ENCODE data around the gene ZNF672. TPM values are rescaled to one million over a fixed set of nuclear protein-coding genes. Genes with fewer than 3 reads are reported as not detected.

The ZNF672 gene
- polyA plus RNA-seq, 3 donors: 9.2 to 18.3 (median 12.7) TPM

DNA sequence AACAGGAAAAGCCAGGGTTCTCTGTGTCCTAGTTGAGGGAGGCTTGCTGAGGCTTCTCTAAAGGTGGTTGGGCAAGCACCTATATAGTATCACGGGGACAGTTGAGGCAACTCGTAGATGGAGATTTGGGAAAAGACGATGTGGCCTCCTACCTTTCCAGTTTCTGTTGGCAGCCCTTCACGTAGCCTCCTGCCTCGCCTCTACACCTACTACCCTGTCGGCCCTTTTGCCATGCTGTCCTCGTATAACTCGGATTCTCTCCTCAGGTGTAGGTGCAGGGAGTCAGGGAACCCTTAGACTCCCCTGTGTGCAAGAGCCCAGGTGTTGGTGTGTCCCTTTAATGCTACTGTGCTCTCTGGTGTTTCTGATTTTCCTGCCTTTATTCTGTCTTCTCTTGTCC is 10.6 kb downstream of the ZNF672 start:
- H3K27ac ChIP-seq (ENCODE audit: low read depth, low read length): no peak overlapping the region
- WGBS, 3 donors: 90 to 95% (median 93%) methylated on average over 8 of the region's 8 CpGs

DNA sequence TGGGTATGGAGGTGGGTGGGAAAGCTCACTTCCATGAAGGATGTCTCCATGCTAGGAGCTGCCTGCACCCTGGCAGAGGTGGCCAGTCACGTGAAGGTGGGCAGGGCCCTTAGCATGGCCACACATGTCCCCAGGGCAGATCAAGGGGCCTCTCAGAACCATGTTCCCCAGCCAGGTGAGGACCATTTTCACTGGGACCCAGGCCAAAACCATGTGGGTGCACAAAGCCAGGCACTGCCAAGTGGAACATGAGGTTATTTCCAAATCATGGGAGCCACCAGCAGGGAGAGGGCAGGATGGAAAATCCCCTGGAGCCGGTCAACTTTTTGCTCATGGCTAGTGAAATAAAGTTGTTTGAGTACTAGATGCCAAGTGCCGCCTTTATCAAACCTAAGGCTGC is 11.1 kb downstream of the ZNF672 start:
- no peak overlapping the region for H3K27ac ChIP-seq (ENCODE audit: low read depth, low read length)
- WGBS, 3 donors: 76 to 87% (median 78%) methylated on average over 3 of the region's 3 CpGs

DNA sequence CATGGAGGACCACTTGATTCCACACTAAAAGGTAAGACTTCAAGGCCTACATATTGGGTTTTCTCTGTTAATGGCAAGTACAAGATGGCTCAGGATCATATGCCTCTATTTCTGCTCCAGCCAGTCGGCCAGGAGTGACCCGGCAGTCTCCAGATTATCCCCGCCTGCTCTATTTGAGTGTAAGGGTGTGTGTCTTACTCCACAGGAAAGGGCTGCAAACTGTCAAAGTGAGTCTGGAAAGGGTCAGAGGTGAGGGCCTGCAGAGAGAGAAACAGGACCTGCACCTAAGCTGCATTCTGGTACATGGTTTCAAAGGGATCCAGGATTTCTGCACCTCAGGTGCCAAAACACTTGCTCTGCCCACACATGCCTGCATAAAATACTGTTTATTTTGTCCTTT is 11.6 kb downstream of the ZNF672 start:
- no peak overlapping the region for H3K27ac ChIP-seq (ENCODE audit: low read depth, low read length)
- 76 to 90% (median 87%) methylated on average over 3 of the region's 3 CpGs for WGBS, 3 donors

GRCh38 chr1:248850124-248850523 is 12.1 kb downstream of the ZNF672 start:
- no peak overlapping the region for H3K27ac ChIP-seq (ENCODE audit: low read depth, low read length)
- 93 to 97% (median 94%) methylated on average over 9 of the region's 9 CpGs for WGBS, 3 donors

GRCh38 chr1:248850536-248851251 is 12.7 kb downstream of the ZNF672 start:
- WGBS, 3 donors: 74 to 89% (median 87%) methylated on average over 10 of the region's 10 CpGs
- H3K27ac ChIP-seq (ENCODE audit: low read depth, low read length): no peak overlapping the region

- 88 to 94% (median 93%) methylated on average over 2 of the region's 2 CpGs for WGBS, 3 donors
Observed at GRCh38 chr1:248851390-248851789, 13.4 kb downstream of the ZNF672 start.

GRCh38 chr1:248852481-248853405 is 14.7 kb downstream of the ZNF672 start:
- 80 to 87% (median 81%) methylated on average over 7 of the region's 7 CpGs for WGBS, 3 donors
- no peak overlapping the region for H3K27ac ChIP-seq (ENCODE audit: low read depth, low read length)

More at GRCh38 chr1:248851390-248851789, 13.4 kb downstream of the ZNF672 start:
- no peak overlapping the region for H3K27ac ChIP-seq (ENCODE audit: low read depth, low read length)

GRCh38 chr1:248853663-248854375 is 15.8 kb downstream of the ZNF672 start:
- WGBS, 3 donors: 84 to 85% (median 85%) methylated on average over 8 of the region's 8 CpGs
- H3K27ac ChIP-seq (ENCODE audit: low read depth, low read length): no peak overlapping the region

DNA sequence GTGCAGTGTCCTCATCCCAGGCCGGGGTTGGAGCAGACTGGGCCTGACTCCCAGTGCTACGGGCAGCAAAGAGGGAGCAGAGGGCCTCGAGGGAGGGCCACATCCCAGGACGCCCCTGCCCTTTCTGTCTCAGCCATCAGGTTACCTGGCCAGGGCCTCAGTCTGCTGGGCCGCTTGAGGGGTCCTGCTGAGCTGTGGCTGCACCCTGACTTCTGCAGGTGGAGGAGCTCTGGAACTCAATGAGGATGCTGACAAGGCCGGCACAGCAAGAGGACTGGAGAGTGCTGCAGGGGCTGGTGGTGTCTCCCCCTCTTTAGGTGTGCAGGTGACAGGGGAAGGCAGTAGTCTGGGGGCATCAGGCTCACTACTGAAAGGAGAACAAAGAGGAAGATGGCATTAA is 17.6 kb downstream of the ZNF672 start:
- H3K27ac ChIP-seq (ENCODE audit: low read depth, low read length): no peak overlapping the region
- 85 to 92% (median 88%) methylated on average over 6 of the region's 6 CpGs for WGBS, 3 donors

GRCh38 chr1:248856176-248856575 is 18.2 kb downstream of the ZNF672 start:
- H3K27ac ChIP-seq (ENCODE audit: low read depth, low read length): no peak overlapping the region
- 94 to 97% (median 95%) methylated on average over 1 of the region's 1 CpG for WGBS, 3 donors

GRCh38 chr1:248857201-248857600 is 19.2 kb downstream of the ZNF672 start:
- no peak overlapping the region for H3K27ac ChIP-seq (ENCODE audit: low read depth, low read length)
- WGBS, 3 donors: 85 to 91% (median 89%) methylated on average over 7 of the region's 7 CpGs

DNA sequence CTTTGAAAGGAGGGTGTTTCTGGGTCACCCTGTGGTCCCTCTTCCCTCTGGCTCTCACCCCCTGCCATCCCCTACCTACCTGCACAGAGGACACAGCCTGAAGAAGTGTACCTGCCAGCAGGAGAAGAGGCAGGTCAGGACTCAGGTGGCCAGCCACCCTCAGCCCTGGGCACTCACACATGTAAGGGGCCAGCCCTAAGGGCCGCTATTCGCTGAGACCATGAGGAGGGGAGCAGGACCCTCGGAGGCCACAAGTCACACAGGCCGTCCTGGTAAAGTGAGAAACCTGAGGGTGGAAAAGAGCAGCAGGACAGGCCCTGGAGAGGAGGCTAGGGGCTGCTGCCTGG is 19.7 kb downstream of the ZNF672 start:
- WGBS, 3 donors: 14 to 21% (median 19%) methylated on average over 4 of the region's 4 CpGs
- no peak overlapping the region for H3K27ac ChIP-seq (ENCODE audit: low read depth, low read length)

DNA sequence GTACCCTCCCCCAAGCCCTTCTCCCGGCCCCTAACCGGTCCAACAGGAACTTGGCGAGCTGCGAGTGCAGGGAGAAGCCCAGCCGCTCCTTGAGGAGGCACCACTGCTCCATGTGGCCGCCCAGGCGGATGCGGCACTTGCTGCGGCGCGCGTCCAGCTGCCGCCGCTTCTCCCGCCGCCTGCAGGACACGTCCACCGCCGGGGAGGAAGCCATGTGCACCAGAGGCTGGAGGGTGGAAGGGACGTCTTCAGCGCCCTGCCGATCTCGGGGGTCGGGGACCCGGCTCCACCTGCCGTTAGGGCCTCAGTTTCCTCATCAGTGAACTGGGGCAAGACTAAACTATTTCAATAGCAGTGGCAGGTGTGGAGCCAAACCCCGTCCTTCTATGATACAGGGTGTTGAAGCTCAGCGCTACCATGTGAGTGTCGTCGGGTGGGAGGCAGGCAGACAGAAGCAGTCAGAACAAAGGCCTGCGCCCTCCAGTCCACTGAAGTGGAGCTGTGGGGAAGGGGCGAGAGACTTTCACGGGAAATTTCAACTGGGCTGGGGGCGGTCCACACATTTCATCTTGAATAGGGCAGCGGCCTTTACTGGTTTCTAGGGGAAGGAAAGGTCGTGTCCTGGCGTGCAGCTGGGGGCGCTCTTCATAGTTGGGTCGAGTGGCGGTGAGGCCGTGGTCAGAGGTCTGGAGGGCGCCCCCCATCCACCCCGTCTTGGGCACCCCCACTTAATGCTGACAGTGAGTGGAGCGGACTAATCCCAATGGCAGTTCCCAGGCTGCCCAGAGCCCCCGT is 20.3 kb downstream of the ZNF672 start:
- H3K27ac ChIP-seq (ENCODE audit: low read depth, low read length): no peak overlapping the region
- WGBS, 3 donors: 0 to 1% (median 1%) methylated on average over 38 to 45 of the region's 45 CpGs

GRCh38 chr1:248858891-248859889 is 21.2 kb downstream of the ZNF672 start, which contains the start of gene ZNF692:
Gene ZNF692, minus strand, starts transcription at chr1:248859085. Its CDS starts 776 bp downstream, at chr1:248858309.
- 3 to 8% (median 3%) methylated on average over 51 to 62 of the region's 62 CpGs for WGBS, 3 donors
- H3K27ac ChIP-seq (ENCODE audit: low read depth, low read length): peak within 1 kb of the TSS; percentile 57

GRCh38 chr1:248860007-248860406 is 22.0 kb downstream of the ZNF672 start:
- no peak overlapping the region for H3K27ac ChIP-seq (ENCODE audit: low read depth, low read length)
- WGBS, 3 donors: 86 to 88% (median 87%) methylated on average over 4 of the region's 4 CpGs

- no peak overlapping the region for H3K27ac ChIP-seq (ENCODE audit: low read depth, low read length)
- 83 to 94% (median 89%) methylated on average over 2 of the region's 2 CpGs for whole genome bisulfite sequencing, 3 donors
Observed at GRCh38 chr1:248861616-248862015, 23.6 kb downstream of the ZNF672 start.

GRCh38 chr1:248862695-248862997 is 24.6 kb downstream of the ZNF672 start:
- WGBS, 3 donors: 8 to 20% (median 17%) methylated on average over 4 of the region's 4 CpGs
- H3K27ac ChIP-seq (ENCODE audit: low read depth, low read length): no peak overlapping the region
